HEK293 (cell line): Measurements from ENCODE around the gene GALNT13.
A peak's percentile ranks its signal among the peaks of the same experiment; 100 is the strongest.

Experiments used
- CTCF ChIA-PET: fragments of 350-600 bp; formaldehyde crosslinking; extraction: SDS; loops from one replicate; lab custom pipeline; 2021; ENCODE audit warnings: antibody characterized with exemption; lab: Yijun Ruan, JAX
- POLR2A ChIA-PET: fragments of 300-600 bp; formaldehyde crosslinking; extraction: SDS; loops from one replicate; lab custom pipeline; 2020; ENCODE audit warnings: antibody characterized with exemption, inconsistent platforms; lab: Yijun Ruan, JAX
- H3K27ac ChIP-seq: fragments of 200-500 bp; sonication (Bioruptor generic); 2 replicates; pipeline ENCODE4 v1.5.1; 2014; ENCODE audit warnings: low read depth, low read length, control low read depth, inconsistent platforms; ENCODE audit errors: extremely low read depth
- H3K36me3 ChIP-seq, 2 experiments: fragments of 200-500 bp in 1 of 2; sonication (Bioruptor generic) in 1 of 2; 1 replicate in 1 of 2; 2 replicates in 1 of 2; pipeline ENCODE4 v1.5.1; 2014 to 2017; ENCODE audit warnings: inconsistent platforms in 2 of 2, low read length in 2 of 2; ENCODE audit not compliant: control insufficient read depth in 2 of 2, insufficient read depth in 1 of 2
- H3K4me1 ChIP-seq: fragments of 200-500 bp; sonication (Bioruptor generic); 2 replicates; pipeline ENCODE4 v1.5.1; 2014; ENCODE audit warnings: mild to moderate bottlenecking, low read length, inconsistent platforms; ENCODE audit not compliant: control insufficient read depth, insufficient read depth
- H3K4me3 ChIP-seq: 2 replicates; pipeline ENCODE4 v1.5.1; 2011; ENCODE audit warnings: low read depth, mild to moderate bottlenecking, control low read depth, low read length, moderate library complexity
- H3K9me3 ChIP-seq: fragments of 200-500 bp; sonication (Bioruptor generic); 2 replicates; pipeline ENCODE4 v1.5.1; 2014; ENCODE audit warnings: low read depth, low read length, inconsistent platforms; ENCODE audit not compliant: control insufficient read depth, insufficient read depth
- EGR2 ChIP-seq: fragments of 450-650 bp; formaldehyde crosslinking; IDR thresholded peaks from 2 replicates; pipeline ENCODE4 v1.5.1; 2016; ENCODE audit warnings: low read depth, missing biosample characterization, missing genetic modification characterization
- PRDM1 ChIP-seq: fragments of 450-650 bp; formaldehyde crosslinking; IDR thresholded peaks from 2 replicates; pipeline ENCODE4; 2016; ENCODE audit warnings: missing biosample characterization, missing genetic modification characterization
- ZFP37 ChIP-seq: fragments of 450-650 bp; formaldehyde crosslinking; IDR thresholded peaks from 2 replicates; pipeline ENCODE4 v1.5.1; 2016; ENCODE audit warnings: missing biosample characterization, missing genetic modification characterization
- ZFP41 ChIP-seq: fragments of 450-650 bp; formaldehyde crosslinking; IDR thresholded peaks from 2 replicates; pipeline ENCODE4 v1.5.1; 2016; ENCODE audit warnings: missing biosample characterization, missing genetic modification characterization, borderline replicate concordance
- ZIC2 ChIP-seq: fragments of 450-650 bp; formaldehyde crosslinking; IDR thresholded peaks from 2 replicates; pipeline ENCODE4 v1.5.1; 2016; ENCODE audit warnings: missing biosample characterization, missing genetic modification characterization
- ZNF169 ChIP-seq: fragments of 450-650 bp; formaldehyde crosslinking; IDR thresholded peaks from 2 replicates; pipeline ENCODE4 v1.5.1; 2016; ENCODE audit warnings: missing biosample characterization, missing genetic modification characterization
- ZNF202 ChIP-seq: fragments of 450-650 bp; formaldehyde crosslinking; IDR thresholded peaks from 2 replicates; pipeline ENCODE4 v1.5.1; 2016; ENCODE audit warnings: missing biosample characterization, missing genetic modification characterization, borderline replicate concordance
- ZNF214 ChIP-seq: fragments of 450-650 bp; formaldehyde crosslinking; IDR thresholded peaks from 2 replicates; pipeline ENCODE4 v1.5.1; 2017; ENCODE audit warnings: missing biosample characterization, mild to moderate bottlenecking, missing genetic modification characterization, borderline replicate concordance
- ZNF324 ChIP-seq: fragments of 450-650 bp; formaldehyde crosslinking; IDR thresholded peaks from 2 replicates; pipeline ENCODE4 v1.5.1; 2016; ENCODE audit warnings: missing biosample characterization, missing genetic modification characterization
- ZNF341 ChIP-seq: fragments of 450-650 bp; formaldehyde crosslinking; IDR thresholded peaks from 2 replicates; pipeline ENCODE4; 2016; ENCODE audit warnings: low read depth, missing biosample characterization, missing genetic modification characterization
- ZNF510 ChIP-seq: fragments of 450-650 bp; formaldehyde crosslinking; IDR thresholded peaks from 2 replicates; pipeline ENCODE4 v1.5.1; 2018; ENCODE audit warnings: mild to moderate bottlenecking, missing genetic modification characterization, missing biosample characterization; ENCODE audit not compliant: insufficient replicate concordance
- ZNF660 ChIP-seq: fragments of 450-650 bp; IDR thresholded peaks from 2 replicates; pipeline ENCODE4 v1.5.1; 2018; ENCODE audit warnings: missing biosample characterization, mild to moderate bottlenecking, missing genetic modification characterization
- ZNF701 ChIP-seq: fragments of 450-650 bp; formaldehyde crosslinking; IDR thresholded peaks from 2 replicates; pipeline ENCODE4 v1.5.1; 2016; ENCODE audit warnings: missing biosample characterization, missing genetic modification characterization
- ZNF792 ChIP-seq: fragments of 450-650 bp; formaldehyde crosslinking; IDR thresholded peaks from 2 replicates; pipeline ENCODE4 v1.5.1; 2016; ENCODE audit warnings: missing biosample characterization, missing genetic modification characterization
- TF ChIP-seq, protein P1 (sequence below): fragments of 450-650 bp; formaldehyde crosslinking; IDR thresholded peaks from 2 replicates; pipeline ENCODE4 v1.5.1; 2016; ENCODE audit warnings: missing biosample characterization, missing genetic modification characterization
- TF ChIP-seq, protein P2 (sequence below): fragments of 450-650 bp; formaldehyde crosslinking; IDR thresholded peaks from 2 replicates; pipeline ENCODE4 v1.5.1; 2016; ENCODE audit warnings: missing biosample characterization, missing genetic modification characterization
- TF ChIP-seq, protein P3 (sequence below): fragments of 450-650 bp; formaldehyde crosslinking; IDR thresholded peaks from 2 replicates; pipeline ENCODE4 v1.5.1; 2016; ENCODE audit warnings: missing biosample characterization, missing genetic modification characterization

Gene GALNT13

DNA sequence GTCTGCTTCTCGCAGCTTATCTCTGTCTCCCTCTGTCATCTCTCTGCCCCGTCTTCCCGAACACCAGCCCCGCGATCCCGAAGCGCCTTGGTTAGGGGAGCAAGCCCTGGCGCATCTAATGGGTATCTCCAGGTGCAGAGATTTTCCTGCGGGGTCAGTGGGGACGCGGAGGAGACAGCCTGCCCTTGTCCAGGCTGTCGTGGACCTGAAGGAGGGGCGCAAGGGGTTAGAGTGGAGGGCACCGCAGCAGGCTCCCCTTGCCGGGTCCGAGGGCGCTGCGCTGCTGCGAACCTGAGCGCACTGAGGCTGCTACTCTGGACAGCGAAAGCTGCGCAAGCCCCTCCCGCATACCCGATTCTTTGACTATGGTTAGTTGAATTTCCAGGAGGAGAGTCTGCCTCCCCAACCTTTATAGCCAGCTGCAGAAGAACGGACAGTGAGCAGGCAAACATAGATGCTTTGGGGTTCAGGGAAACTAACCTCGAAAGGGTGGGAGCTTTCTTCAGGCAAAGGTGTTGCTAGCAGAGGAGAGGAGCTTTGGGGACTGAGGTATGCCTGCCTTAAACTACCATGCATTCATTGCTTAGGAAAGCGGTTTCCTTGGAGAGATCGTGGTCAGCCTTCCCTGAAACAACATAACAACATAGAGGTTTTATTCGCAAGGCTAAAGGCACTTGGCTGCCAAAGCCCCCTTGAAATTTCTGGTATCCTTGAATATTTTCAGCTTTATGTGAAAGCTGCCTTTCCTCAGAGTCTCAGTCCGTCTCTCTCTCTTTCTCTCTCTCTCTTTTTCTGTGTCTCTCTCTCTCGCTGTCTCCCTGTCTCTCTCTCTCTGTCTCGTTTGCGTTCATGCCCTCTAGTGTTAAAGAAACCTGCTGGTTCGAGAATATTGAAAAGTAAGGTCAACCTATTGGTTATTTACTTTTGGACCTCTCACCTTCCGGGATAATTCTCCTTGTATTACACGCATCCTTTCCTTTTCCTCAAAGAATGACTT lies 1.6 kb downstream of the GALNT13 start:
- Histone ChIP-seq H3K27ac (no peak overlapping the region), H3K4me3 (peak overlapping the region; percentile 59), H3K9me3 (no peaks in the 10 kb centered on the region), H3K4me1 (no peaks in the 10 kb centered on the region; the same call in 1 of the 2 replicates), H3K36me3 (no peaks in the 10 kb centered on the region)
- ChIA-PET POLR2A (no interaction called here), CTCF (interaction anchor here (1.0 kb wide), 1 partner anchor 17 kb away, joined by 3 read pairs; no protein-coding TSS in a partner anchor)
- TF ChIP-seq EGR2 (tag by site-specific recombination) (no peak), ZNF169 (tag by site-specific recombination) (no peak), ZNF202 (0 out of 2 replicates have a peak, but pooled peaks have one; percentile 58), ZNF701 (tag by site-specific recombination) (no peak), ZNF341 (tag by site-specific recombination) (no peak), ZNF660 (tag by site-specific recombination) (no peak), ZNF214 (no peak), ZNF324 (tag by site-specific recombination) (no peak), PRDM1 (tag by site-specific recombination) (0 out of 2 replicates have a peak, but pooled peaks have one; percentile 20)
- TF ChIP-seq, protein P1, sequence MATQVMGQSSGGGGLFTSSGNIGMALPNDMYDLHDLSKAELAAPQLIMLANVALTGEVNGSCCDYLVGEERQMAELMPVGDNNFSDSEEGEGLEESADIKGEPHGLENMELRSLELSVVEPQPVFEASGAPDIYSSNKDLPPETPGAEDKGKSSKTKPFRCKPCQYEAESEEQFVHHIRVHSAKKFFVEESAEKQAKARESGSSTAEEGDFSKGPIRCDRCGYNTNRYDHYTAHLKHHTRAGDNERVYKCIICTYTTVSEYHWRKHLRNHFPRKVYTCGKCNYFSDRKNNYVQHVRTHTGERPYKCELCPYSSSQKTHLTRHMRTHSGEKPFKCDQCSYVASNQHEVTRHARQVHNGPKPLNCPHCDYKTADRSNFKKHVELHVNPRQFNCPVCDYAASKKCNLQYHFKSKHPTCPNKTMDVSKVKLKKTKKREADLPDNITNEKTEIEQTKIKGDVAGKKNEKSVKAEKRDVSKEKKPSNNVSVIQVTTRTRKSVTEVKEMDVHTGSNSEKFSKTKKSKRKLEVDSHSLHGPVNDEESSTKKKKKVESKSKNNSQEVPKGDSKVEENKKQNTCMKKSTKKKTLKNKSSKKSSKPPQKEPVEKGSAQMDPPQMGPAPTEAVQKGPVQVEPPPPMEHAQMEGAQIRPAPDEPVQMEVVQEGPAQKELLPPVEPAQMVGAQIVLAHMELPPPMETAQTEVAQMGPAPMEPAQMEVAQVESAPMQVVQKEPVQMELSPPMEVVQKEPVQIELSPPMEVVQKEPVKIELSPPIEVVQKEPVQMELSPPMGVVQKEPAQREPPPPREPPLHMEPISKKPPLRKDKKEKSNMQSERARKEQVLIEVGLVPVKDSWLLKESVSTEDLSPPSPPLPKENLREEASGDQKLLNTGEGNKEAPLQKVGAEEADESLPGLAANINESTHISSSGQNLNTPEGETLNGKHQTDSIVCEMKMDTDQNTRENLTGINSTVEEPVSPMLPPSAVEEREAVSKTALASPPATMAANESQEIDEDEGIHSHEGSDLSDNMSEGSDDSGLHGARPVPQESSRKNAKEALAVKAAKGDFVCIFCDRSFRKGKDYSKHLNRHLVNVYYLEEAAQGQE (tag by site-specific recombination) = peak; percentile 88
- TF ChIP-seq, protein P2, sequence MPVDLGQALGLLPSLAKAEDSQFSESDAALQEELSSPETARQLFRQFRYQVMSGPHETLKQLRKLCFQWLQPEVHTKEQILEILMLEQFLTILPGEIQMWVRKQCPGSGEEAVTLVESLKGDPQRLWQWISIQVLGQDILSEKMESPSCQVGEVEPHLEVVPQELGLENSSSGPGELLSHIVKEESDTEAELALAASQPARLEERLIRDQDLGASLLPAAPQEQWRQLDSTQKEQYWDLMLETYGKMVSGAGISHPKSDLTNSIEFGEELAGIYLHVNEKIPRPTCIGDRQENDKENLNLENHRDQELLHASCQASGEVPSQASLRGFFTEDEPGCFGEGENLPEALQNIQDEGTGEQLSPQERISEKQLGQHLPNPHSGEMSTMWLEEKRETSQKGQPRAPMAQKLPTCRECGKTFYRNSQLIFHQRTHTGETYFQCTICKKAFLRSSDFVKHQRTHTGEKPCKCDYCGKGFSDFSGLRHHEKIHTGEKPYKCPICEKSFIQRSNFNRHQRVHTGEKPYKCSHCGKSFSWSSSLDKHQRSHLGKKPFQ (tag by site-specific recombination) = no peak
- TF ChIP-seq, protein P3, sequence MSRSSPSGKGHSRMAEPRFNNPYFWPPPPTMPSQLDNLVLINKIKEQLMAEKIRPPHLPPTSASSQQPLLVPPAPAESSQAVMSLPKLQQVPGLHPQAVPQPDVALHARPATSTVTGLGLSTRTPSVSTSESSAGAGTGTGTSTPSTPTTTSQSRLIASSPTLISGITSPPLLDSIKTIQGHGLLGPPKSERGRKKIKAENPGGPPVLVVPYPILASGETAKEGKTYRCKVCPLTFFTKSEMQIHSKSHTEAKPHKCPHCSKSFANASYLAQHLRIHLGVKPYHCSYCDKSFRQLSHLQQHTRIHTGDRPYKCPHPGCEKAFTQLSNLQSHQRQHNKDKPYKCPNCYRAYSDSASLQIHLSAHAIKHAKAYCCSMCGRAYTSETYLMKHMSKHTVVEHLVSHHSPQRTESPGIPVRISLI (tag by site-specific recombination) = no peak

- POLR2A ChIA-PET = no interaction called here
- H3K9me3 ChIP-seq = no peaks in the 10 kb centered on the region
- H3K4me3 ChIP-seq = no peak overlapping the region
- CTCF ChIA-PET = no interaction called here
- H3K27ac ChIP-seq = no peak overlapping the region
- TF ChIP-seq ZNF510 (tag by site-specific recombination) (no peak), ZFP37 (no peak), ZFP41 (tag by site-specific recombination) (no peak), ZIC2 (no peak), ZNF792 (no peak)
- TF ChIP-seq, all 188 proteins: peak for 0
- Histone ChIP-seq H3K36me3 (no peaks in the 10 kb centered on the region), H3K4me1 (no peaks in the 10 kb centered on the region; the same call in 1 of the 2 replicates)
Measured at GRCh38 chr2:153875801-153876466, 4.2 kb downstream of the GALNT13 start.
